GM18909 (cell line): ENCODE results near the gene CD4.
A peak's percentile ranks its signal among the peaks of the same experiment; 100 is the strongest.

ENCODE experiments used
- ATAC-seq: cut with Tn5 transposase; IDR thresholded peaks from one replicate; pipeline ENCODE4 v1.9.1; 2021; ENCODE audit warnings: mild to moderate bottlenecking; ENCODE audit not compliant: unreplicated experiment, poor library complexity

CD4 gene

DNA sequence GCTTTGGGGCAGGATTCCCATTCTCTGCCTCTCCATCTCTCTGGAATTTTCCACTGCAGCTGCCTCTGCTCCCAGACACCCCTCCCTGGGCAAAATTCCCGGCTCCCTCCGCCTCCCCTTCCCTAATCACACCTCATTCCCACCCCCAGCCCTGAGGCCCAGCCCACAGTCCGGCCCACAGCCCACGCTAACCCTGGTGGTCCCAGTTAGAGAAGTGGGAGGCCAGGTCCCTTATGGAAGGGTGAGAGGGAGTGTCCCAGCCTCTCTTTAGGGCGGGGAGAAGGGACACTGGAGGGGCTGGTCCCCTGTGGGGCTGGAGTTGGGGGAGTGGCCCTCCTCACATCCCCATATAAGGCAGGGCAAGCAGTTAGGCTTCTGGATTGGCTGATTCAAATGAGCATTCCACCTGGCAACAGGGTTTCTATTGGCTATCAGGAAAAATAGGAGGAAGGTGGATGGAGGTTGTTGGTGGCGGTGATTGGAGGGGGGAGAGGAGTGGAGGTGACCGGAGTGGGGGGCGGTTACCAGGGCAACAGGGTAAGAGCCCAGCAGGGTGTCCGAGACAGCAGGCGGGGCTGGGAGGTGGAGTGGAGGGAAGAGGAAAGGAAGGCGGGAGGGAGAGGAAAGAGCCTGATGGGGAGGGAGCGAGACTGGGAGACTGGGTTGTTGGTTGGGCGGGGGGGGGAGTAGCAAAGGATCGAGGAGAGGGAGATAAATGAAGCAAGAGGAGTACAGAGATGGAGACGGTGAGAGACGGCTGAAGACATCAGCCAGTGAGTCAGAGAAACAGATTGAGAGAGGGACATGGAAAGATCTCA is 25.1 kb upstream of the CD4 start:
- ATAC-seq = peak; percentile 75

DNA sequence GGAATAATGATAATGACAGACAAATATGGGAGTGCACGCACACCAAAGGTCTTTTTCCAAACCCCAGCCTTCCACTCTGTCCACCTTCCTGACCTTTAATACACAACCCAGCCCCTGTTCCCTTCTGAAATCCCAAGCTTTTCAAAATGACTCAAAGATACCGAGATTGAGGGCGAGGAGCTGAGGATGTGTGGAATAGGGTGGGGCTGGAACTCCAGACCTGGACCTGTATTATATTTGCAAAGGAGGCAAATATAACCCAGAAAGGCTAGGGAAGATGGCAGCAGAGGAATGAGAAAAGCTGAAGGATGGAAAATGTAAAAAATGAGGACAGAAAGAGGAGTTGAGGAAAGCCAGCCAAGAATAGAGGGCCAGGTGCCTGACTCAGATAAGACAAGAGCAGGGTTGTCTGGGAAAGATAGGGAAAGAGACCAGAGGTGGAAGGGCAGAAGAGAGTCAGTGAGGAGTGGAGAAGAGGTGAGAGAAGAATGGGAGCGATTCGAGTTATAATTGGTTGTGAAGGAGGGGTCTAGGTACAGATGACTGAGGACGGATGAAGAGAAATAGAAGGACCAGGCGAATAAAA is 24.2 kb upstream of the CD4 start:
- no peak for ATAC-seq

DNA sequence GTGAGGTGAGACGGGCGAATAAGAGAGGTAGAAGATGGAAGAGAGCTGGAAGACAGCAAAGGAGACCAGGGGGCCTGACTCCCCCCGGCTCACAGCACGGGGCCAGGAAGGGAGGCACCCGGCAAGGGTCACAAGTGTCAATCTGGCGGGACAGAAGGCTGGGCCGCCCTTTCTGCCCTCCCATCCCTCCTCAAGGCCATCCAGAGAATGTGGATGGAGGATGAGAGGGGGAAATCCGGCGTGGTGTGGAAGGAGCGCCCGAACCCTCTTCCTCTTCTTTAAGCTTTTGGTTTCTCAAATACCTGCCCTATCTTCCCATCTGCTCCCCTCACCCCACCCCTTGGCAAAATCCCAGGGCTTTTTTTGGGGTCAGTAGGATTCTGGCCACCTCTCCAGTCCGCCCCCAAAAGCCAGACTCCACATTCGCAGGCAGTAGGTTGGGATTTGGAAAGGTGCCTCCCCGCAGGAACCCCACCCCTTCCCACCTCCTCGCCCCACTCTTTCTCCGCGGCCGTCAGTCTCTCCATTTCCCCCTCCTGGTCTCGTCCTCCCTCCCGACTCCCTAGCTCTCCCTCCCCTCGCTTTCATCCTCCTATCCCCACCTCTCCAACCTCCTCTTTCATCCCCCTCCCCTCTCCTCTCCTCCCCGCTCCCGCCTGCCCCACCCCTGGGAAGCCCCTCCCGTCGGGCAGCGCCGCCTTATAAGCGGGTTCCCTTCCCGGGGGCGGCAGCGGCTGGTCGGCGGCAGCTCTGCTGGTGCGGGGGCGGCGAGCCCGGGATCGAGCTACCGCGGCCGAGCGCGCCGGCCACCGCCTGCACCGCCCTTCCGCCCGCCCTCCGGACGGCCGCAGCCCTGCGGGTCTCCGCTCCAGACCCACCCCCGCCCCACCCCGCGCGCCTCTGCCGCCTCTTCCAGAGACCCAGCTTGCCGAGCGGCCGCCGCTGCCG is 23.4 kb upstream of the CD4 start, which contains the start of gene PTMS:
TSS of gene PTMS (plus strand) at position 730 of the 948 bp plus-strand sequence. CDS start 343 bp downstream, outside the sequence.
- peak; percentile 18 for ATAC-seq

DNA sequence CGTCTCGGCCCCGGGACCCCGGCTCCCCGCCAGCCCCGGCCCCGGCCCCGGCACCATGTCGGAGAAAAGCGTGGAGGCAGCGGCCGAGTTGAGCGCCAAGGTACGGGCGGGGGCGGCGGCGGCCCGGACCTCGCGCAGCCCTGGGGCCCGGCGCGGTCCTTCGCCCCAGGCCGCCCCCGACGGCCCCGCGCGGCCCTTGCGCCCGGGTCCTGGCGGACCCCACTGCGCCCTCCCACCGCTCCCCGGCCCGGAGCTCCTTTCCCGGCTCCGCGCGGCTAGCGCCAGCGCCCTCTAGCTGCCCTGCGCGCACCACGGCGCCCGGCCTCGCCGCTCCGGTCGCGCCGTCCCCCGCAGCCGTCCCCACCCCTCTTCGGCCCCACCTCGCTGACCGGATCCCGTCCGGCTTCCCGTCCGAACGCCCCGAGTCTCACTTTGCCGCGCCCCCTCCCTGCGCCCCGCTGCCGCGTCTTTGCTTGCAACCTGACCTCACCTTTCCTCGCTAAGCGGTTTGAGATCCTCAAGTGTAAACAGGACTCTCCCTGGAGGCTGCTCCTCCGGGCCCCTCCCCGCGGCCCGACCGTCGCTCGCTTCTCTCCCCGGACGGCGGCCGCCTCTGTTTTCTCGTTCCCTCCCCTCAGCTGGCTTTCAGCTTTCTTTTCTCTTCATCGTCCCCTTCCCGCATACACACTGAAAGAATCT is 22.5 kb upstream of the CD4 start:
- peak; percentile 50 for ATAC-seq

DNA sequence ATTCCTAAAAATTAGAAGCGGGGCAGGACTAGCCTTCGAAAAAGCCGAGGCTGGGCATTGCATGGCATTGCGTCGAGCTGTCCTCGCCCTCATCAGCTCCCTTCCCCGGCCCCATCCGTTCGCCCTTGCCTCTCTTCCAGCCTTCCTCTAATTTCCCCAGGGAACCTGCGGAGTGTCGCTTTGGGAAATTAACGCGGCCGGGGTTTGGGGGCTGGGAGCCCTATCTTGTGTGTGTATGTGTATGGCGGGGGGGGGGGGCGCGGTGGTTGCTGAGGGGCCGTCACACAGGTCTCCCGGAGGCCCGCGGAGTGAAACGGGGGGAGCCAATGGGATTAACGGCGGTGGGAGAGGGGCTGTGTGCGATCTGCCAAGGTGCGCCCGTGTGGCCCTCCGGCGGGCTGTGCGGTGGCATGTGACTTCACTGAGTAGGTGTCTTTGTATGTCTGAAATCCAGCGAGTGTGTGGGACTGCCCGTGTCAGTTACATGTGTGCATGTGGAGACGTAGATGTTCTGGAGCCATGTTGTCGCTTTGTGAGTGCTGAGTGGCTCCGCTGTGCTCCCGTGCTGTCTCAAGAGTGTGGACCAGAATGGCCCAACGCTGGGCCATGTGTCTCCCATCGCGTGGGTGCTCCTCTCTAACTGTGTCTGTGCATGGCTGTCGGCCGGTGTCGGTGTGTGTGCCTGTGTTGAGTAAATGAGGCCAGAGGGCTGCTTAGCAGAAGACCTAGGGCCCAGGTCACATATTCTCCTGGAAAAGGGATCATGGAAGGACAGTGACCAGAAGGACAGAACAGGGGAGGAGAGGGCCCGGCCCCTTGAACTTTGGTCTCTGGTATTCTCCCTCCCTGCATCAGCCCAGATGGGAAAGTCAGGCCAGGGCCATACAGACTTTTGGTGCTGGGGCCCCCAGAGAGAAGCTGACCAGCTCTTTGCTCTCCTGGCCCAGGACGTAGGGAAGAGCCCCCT is 21.7 kb upstream of the CD4 start:
- no peak for ATAC-seq

DNA sequence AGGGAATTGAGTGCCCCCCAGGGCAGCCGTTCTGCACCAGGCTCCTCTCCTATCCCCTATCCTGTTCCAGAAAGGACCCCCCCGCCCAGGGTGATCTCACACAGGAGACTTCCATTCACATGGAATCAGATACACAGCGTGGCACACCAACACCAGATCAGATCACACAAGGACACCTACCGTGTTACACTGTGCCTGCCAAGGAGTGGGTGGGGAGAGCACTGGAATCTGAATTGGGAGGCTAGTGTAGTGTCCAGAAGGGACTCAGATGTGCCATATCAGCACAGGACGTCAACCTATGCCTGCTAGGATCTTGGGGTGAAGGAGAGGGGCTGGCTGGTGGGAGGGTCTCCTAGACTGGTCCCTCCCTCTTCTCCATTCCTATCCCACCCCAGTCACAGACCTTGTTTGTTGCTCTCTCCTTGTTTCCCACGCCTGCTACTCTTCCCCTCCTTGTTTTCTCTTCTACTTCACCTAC is 20.9 kb upstream of the CD4 start:
- no peak for ATAC-seq

DNA sequence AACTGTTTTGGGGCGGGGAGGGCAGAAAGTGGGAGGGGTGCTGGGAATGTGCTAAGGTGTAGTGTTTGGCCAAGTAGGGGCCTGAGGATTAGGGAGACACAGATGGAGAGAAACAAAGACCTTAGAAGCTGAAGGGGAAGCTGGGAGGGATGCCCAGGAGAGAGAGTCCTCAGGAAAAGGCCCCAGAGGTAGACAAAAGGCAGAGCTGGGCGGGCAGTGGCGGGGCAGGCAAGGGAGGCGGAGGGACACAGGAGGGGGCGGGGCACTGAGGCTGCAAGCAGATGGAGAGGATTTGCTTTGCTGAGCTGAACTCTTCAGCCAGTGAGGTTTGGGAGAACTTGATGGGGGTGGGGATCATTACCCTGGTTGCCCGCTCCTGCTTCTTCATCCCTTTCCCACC is 20.3 kb upstream of the CD4 start:
- no peak for ATAC-seq

DNA sequence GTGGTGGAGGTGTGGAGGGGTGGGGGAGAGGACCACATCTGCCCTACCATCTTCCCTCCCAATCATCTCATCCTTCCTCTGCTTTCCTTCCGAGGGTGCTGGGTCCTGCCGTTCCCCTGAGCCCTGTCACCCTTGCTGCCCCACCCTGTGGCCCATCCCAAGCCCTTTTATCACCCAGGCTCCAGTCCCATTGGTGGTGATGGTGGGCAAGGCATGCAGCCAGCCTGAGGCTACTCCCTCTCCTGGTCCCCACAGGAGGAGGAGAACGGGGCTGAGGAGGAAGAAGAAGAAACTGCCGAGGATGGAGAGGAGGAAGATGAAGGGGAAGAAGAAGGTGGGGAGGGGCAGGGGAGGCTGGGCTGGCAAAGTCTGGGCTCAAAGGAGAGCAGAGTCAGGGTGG is 19.7 kb upstream of the CD4 start:
- no peak for ATAC-seq

DNA sequence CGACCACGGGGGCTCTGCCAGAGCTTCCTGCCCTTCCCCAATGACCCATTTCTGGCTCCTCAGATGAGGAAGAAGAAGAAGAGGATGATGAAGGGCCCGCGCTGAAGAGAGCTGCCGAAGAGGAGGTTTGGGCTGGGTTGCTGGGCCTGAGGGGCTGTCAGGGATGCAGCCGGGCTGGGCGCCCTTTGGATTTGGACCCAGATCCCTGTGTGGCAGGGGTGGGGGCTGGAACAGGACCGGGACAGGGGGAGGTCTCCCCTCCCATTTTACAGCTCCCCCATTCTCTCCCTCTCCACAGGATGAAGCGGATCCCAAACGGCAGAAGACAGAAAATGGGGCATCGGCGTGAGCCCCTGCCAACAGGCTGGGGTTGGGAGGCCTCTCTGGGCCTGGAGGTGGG is 19.2 kb upstream of the CD4 start:
- no peak for ATAC-seq

DNA sequence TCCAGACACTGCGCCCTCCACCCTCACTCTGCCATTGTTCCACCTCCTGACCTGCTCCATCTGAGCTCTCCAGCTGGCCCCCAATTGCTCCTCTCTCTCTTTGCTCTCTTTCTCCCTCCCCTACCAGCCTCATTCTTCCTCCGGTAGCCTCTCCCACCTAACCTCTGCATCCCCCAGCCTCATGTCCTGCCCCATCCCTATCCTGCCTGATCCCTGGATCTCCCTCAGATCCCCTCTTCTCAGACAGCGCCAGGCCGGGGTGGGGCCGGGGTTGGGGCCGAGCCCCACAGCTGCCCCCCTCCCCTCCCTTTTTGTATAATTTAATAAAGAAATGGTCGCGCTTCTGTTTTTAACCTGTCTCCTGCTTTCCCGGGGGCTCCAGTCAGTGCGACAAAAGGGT is 18.7 kb upstream of the CD4 start:
- no peak for ATAC-seq

DNA sequence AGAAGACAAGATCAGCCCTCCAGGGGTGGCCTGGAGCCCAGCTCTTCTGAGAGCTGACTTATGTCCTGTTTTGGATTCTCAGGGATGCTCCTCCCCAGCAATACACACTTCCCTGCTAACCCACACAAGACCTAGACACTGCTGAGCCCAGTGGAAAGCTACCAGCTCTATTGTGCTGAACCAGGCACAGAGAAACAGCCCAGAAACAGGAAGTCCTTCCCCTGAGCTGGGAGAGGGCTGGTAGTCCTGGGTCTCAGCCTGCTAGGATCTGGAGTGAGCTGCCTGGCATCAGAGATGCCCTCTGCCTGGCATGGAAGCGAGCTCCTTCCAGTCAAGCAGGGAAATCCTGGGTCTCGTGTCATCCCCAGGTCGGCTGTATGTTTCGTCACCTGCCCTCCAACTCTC is 18.2 kb upstream of the CD4 start:
- no peak for ATAC-seq

DNA sequence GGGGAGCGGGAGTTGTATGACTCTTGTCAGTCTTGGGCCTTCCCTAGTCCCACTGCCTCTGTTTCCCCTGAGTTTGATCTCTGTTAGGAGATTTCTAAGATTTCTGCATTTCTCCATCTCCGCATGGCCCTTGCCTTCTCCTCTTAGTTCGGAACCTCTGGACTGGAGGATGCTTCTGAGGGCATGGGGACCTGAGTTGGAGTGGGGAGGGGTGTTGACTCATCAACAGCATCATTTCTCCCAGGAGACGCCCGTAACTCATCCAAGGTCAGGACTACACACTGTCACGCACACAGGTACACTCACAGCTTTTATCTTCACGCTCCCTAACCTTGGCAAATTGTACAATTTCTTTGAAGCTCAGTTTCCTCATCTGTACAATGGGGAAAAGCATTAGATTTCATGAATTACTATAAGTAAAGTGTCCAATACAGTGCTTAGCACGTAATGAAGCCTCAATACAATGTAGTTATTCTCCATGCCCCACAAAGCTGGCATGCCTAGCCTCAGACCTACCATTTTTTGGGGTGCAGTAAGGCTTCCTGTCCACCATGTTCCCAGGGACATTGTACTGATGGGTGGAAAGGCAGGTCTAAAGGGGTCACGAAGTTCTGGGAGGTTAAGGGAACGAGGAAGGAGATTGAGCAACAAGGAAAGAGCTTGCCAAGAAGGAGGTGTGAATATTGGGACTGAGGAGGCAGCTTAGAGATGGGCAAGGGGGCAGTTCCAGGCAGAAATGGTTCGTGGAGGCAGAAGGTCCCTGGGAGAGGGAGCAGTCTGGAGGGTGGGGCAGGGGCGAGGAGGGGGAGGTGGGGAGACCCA is 17.6 kb upstream of the CD4 start:
- no peak for ATAC-seq

DNA sequence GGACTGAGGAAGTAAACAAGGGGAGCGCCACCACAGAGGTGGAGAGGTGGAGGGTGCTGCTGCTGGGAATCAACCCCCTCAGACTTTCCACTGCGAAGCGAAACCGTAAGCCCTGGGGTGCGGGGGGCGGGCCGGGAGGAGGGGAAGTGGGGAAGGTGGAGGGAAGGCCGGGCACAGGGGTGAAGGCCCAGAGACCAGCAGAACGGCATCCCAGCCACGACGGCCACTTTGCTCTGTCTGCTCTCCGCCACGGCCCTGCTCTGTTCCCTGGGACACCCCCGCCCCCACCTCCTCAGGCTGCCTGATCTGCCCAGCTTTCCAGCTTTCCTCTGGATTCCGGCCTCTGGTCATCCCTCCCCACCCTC is 17.0 kb upstream of the CD4 start, which contains the start of gene LAG3:
TSS of gene LAG3 (plus strand) at position 190 of the 365 bp plus-strand sequence. CDS start 333 bp downstream, outside the sequence.
- no peak for ATAC-seq

DNA sequence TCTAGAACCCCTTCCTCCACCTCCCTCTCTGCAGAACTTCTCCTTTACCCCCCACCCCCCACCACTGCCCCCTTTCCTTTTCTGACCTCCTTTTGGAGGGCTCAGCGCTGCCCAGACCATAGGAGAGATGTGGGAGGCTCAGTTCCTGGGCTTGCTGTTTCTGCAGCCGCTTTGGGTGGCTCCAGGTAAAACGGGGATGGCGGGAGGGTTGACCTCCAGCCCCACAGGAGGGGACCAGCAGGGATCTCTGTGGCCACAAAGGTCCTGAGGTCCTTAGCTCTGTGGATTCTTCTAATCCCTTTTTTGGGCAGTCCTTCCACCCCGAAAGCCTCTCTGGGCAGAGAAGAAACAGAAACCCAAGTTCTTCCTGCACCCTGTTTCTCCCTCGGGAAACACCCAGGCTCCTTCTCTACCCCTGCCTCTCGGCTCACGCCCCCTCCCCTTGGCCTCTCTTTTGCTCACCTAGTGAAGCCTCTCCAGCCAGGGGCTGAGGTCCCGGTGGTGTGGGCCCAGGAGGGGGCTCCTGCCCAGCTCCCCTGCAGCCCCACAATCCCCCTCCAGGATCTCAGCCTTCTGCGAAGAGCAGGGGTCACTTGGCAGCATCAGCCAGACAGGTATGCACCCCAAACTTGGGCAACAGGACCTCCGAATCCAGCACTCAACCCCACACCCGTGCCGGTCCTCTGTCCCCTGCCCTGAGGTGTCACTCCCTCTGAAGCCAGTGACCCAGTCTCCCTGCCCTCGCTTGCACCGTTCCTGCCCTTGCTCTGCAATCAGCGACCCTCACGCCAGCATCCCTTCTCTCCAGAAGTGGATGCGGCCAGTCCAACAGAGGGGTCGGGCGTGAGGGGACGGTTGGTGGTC is 16.4 kb upstream of the CD4 start:
- no peak for ATAC-seq

DNA sequence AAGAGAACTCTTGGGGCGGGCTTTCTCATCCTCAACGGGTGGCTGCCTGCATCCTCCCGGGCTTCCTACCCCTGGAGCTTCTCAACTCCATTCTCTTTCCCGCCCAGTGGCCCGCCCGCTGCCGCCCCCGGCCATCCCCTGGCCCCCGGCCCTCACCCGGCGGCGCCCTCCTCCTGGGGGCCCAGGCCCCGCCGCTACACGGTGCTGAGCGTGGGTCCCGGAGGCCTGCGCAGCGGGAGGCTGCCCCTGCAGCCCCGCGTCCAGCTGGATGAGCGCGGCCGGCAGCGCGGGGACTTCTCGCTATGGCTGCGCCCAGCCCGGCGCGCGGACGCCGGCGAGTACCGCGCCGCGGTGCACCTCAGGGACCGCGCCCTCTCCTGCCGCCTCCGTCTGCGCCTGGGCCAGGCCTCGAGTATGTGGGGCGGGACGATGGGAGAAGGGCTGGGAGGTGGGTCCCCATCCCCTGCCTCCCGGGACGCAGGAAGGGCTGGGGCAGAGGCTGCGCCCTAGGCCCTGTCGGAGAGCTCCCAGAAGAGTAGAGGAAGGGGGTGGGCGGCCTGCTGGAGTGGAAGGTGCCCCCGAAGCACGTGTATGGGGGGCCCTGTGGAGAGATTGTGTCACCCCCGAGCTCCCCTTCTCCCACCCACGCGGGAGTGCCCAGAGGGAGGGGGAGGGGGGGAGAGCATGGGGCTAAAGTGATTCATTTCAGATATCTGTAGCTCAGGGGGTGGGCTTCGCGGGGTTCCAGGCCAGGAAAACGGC is 15.6 kb upstream of the CD4 start:
- ATAC-seq = no peak

DNA sequence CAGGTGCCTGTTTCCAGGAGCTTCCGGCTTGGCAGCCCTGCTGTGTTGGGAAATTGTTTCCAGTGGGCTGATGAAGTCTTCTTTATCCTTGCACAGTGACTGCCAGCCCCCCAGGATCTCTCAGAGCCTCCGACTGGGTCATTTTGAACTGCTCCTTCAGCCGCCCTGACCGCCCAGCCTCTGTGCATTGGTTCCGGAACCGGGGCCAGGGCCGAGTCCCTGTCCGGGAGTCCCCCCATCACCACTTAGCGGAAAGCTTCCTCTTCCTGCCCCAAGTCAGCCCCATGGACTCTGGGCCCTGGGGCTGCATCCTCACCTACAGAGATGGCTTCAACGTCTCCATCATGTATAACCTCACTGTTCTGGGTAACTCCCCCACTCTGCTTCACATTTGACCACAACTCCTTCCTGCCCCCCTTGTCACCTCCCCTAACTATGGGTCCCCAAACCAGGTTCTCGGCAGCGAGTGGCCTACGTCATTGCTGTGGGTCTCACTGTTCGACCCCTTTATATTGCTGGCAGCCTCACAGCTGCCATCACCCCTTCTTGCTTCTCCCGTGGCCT is 14.7 kb upstream of the CD4 start:
- no peak for ATAC-seq
